Muscle of leg (tissue), 9 donors: ENCODE data around the gene MRPS26. TPM values are rescaled to one million over a fixed set of nuclear protein-coding genes. Genes with fewer than 3 reads are reported as not detected.

Experiments used
- polyA plus RNA-seq, 8 donors: library from polyadenylated mRNA; unstranded; fragments of 120-200 nt; gene quantifications; one replicate each; pipeline versions ENCODE4 v1.2.1 to v1.2.3, GENCODE V29; 2013; ENCODE audit warnings: inconsistent platforms in 1 of 8, low replicate concordance in 1 of 8; ENCODE audit not compliant: insufficient read length in 8 of 8, insufficient read depth in 1 of 8
- total RNA-seq: library from RNA; stranded (reverse); fragments of 120-200 nt; gene quantifications from one replicate; pipeline ENCODE4 v1.2.4, GENCODE V29; 2013

MRPS26 gene
- total and polyA plus RNA-seq, 9 donors = 37.3 to 47.2 (median 39.6) TPM

Other genes starting within 250 kb of the MRPS26 start
- gene CPXM1, start 245.4 kb upstream of the MRPS26 start, total RNA-seq = 41.5 TPM
- gene CPXM1, start 245.4 kb upstream of the MRPS26 start, polyA plus RNA-seq = 10 to 100 TPM; 42.2 to 83.9 (median 62.0) TPM
- gene C20orf141, start 231.1 kb upstream of the MRPS26 start, total RNA-seq = not detected
- gene C20orf141, start 231.1 kb upstream of the MRPS26 start, polyA plus RNA-seq = not detected
- gene TMEM239, start 229.7 kb upstream of the MRPS26 start, total RNA-seq = not detected
- under 1 TPM in 1 of 8 donors, not detected in 7; 0.11 TPM for gene TMEM239, start 229.7 kb upstream of the MRPS26 start, polyA plus RNA-seq
- 24.4 TPM for gene PCED1A, start 205.4 kb upstream of the MRPS26 start, total RNA-seq
- gene PCED1A, start 205.4 kb upstream of the MRPS26 start, polyA plus RNA-seq = 10 to 100 TPM; 24.2 to 40.9 (median 31.3) TPM
- 24.7 TPM for gene VPS16, start 205.3 kb upstream of the MRPS26 start, total RNA-seq
- gene VPS16, start 205.3 kb upstream of the MRPS26 start, polyA plus RNA-seq = 10 to 100 TPM; 21.5 to 28.9 (median 23.6) TPM
- gene PTPRA, start 172.6 kb upstream of the MRPS26 start, total RNA-seq = 41.7 TPM
- 10 to 100 TPM; 37.4 to 60.5 (median 45.7) TPM for gene PTPRA, start 172.6 kb upstream of the MRPS26 start, polyA plus RNA-seq
- 0.13 TPM for gene GNRH2, start 2.4 kb upstream of the MRPS26 start, total RNA-seq
- gene GNRH2, start 2.4 kb upstream of the MRPS26 start, polyA plus RNA-seq = under 1 TPM in 6 of 8 donors, not detected in 2; 0.34 to 0.69 (median 0.48) TPM
- gene OXT, start 25.6 kb downstream of the MRPS26 start, total RNA-seq = 0.66 TPM
- under 1 TPM in 7 of 8 donors, not detected in 1; 0.27 to 0.92 (median 0.61) TPM for gene OXT, start 25.6 kb downstream of the MRPS26 start, polyA plus RNA-seq
- gene AVP, start 38.7 kb downstream of the MRPS26 start, total RNA-seq = 0.18 TPM
- gene AVP, start 38.7 kb downstream of the MRPS26 start, polyA plus RNA-seq = under 1 TPM in 3 of 8 donors, not detected in 5; 0.31 to 0.53 (median 0.34) TPM
- 10.2 TPM for gene FASTKD5, start 113.8 kb downstream of the MRPS26 start, total RNA-seq
- gene FASTKD5, start 113.8 kb downstream of the MRPS26 start, polyA plus RNA-seq = 10 to 100 TPM in 5 of 8 donors, 1 to 10 TPM in 3; 8.3 to 11.4 (median 10.4) TPM
- gene UBOX5, start 113.8 kb downstream of the MRPS26 start, total RNA-seq = 6.1 TPM
- gene UBOX5, start 113.8 kb downstream of the MRPS26 start, polyA plus RNA-seq = 1 to 10 TPM; 5.6 to 8.4 (median 6.3) TPM
- 2.2 TPM for gene LZTS3, start 127.5 kb downstream of the MRPS26 start, total RNA-seq
- gene LZTS3, start 127.5 kb downstream of the MRPS26 start, polyA plus RNA-seq = 1 to 10 TPM; 3.0 to 4.3 (median 3.5) TPM
- gene DDRGK1, start 158.6 kb downstream of the MRPS26 start, total RNA-seq = 28.9 TPM
- 10 to 100 TPM; 25.5 to 34.0 (median 31.5) TPM for gene DDRGK1, start 158.6 kb downstream of the MRPS26 start, polyA plus RNA-seq
- 45.0 TPM for gene ITPA, start 163.4 kb downstream of the MRPS26 start, total RNA-seq
- gene ITPA, start 163.4 kb downstream of the MRPS26 start, polyA plus RNA-seq = 10 to 100 TPM; 43.5 to 52.5 (median 48.8) TPM
- gene SLC4A11, start 193.1 kb downstream of the MRPS26 start, total RNA-seq = 0.35 TPM
- 1 to 10 TPM in 3 of 8 donors, under 1 TPM in 5; 0.52 to 1.7 (median 0.82) TPM for gene SLC4A11, start 193.1 kb downstream of the MRPS26 start, polyA plus RNA-seq